NCI-H69 (cell line): Measurements from ENCODE around the gene AGXT.

Experiments
- DNase-seq: peaks from one replicate; lab custom pipeline; 2025; lab: John Stamatoyannopoulos, UW

Gene AGXT

GRCh38 chr2:240927390-240927781, 58.8 kb downstream of the AGXT start:
- DNase-seq = no peak

GRCh38 chr2:240928476-240929363, 60.1 kb downstream of the AGXT start:
- DNase-seq = no peak

GRCh38 chr2:240929364-240930095, 60.9 kb downstream of the AGXT start:
- DNase-seq = no peak
